A673 (cell line): Measurements from ENCODE around the gene ST3GAL6.

ENCODE experiments used
- EZH2 ChIP-seq: fragments of 200-600 bp; sonication (generic); IDR thresholded peaks from 2 replicates; pipeline ENCODE4 v1.6.1; 2017; ENCODE audit warnings: borderline replicate concordance, low read depth, mild to moderate bottlenecking, mixed read lengths, antibody characterized with exemption, low read length; ENCODE audit not compliant: poor library complexity, severe bottlenecking
- TF ChIP-seq, protein P1 (sequence below): fragments of 300-800, 200-600 bp; sonication (generic); conservative IDR thresholded peaks from 2 replicates; pipeline ENCODE4 v1.5.1; 2017; ENCODE audit warnings: low read depth, mild to moderate bottlenecking, antibody characterized with exemption, low read length, moderate library complexity, mixed read lengths

GRCh38 chr3:98786364-98787006, 23.3 kb downstream of the ST3GAL6 start:
- no peak for TF ChIP-seq EZH2
- TF ChIP-seq, protein P1, sequence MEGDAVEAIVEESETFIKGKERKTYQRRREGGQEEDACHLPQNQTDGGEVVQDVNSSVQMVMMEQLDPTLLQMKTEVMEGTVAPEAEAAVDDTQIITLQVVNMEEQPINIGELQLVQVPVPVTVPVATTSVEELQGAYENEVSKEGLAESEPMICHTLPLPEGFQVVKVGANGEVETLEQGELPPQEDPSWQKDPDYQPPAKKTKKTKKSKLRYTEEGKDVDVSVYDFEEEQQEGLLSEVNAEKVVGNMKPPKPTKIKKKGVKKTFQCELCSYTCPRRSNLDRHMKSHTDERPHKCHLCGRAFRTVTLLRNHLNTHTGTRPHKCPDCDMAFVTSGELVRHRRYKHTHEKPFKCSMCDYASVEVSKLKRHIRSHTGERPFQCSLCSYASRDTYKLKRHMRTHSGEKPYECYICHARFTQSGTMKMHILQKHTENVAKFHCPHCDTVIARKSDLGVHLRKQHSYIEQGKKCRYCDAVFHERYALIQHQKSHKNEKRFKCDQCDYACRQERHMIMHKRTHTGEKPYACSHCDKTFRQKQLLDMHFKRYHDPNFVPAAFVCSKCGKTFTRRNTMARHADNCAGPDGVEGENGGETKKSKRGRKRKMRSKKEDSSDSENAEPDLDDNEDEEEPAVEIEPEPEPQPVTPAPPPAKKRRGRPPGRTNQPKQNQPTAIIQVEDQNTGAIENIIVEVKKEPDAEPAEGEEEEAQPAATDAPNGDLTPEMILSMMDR: no peak
